Activated CD4-positive, alpha-beta T cell treated with anti-CD3 and anti-CD28 coated beads, Interleukin-2, amount 10 ng/mL, durations not matched to agents 7 days and 5 days (primary cell): Measurements from ENCODE around the gene GABRD. TPM values are rescaled to one million over a fixed set of nuclear protein-coding genes. Genes with fewer than 3 reads are reported as not detected.
A peak's percentile ranks its signal among the peaks of the same experiment; 100 is the strongest.

Source experiments
- CTCF ChIA-PET: fragments of 350-600 bp; sonication (Branson Sonifier 250); formaldehyde crosslinking; loops from one replicate; lab custom pipeline; 2021; ENCODE audit warnings: antibody characterized with exemption; lab: Charles Lee
- POLR2A ChIA-PET: fragments of 350-600 bp; sonication (Branson Sonifier 250); formaldehyde crosslinking; loops from one replicate; lab custom pipeline; 2021; ENCODE audit warnings: antibody characterized with exemption; lab: Charles Lee
- DNase-seq: peaks from one replicate; pipeline ENCODE4 v3.0.0-alpha.2; 2020
- H3K27ac Mint-ChIP-seq: one replicate; pipeline ENCODE4 v1.8.0; 2021; ENCODE audit warnings: mild to moderate bottlenecking, moderate library complexity, mixed read lengths
- H3K27me3 Mint-ChIP-seq: one replicate; pipeline ENCODE4 v1.8.0; 2021; ENCODE audit warnings: mixed read lengths
- H3K36me3 Mint-ChIP-seq: one replicate; pipeline ENCODE4 v1.8.0; 2021; ENCODE audit warnings: low read depth, mixed read lengths
- H3K4me1 Mint-ChIP-seq: one replicate; pipeline ENCODE4 v1.8.0; 2021; ENCODE audit warnings: mixed read lengths
- H3K4me3 Mint-ChIP-seq: one replicate; pipeline ENCODE4 v1.8.0; 2021; ENCODE audit warnings: mild to moderate bottlenecking, moderate library complexity, mixed read lengths
- H3K9me3 Mint-ChIP-seq: one replicate; pipeline ENCODE4 v1.8.0; 2021; ENCODE audit warnings: mixed read lengths
- total RNA-seq, 2 experiments: library from RNA; stranded (reverse); gene quantifications; one replicate each; pipeline ENCODE4 v1.2.3, GENCODE V29; 2021

Gene GABRD
- total RNA-seq, 2 experiments from 2014 or later: not detected

GRCh38 chr1:1988061-1988945 is 30.8 kb upstream of the GABRD start:
- H3K4me3 Mint-ChIP-seq: no peak overlapping the region
- peaks cover 8% of the 10 kb centered on the region for H3K27me3 Mint-ChIP-seq
- no peak overlapping the region for H3K27ac Mint-ChIP-seq
- no peak for DNase-seq
- H3K4me1 Mint-ChIP-seq: no peaks in the 10 kb centered on the region
- H3K9me3 Mint-ChIP-seq: no peaks in the 10 kb centered on the region
- ChIA-PET POLR2A (no interaction called here), CTCF (interaction anchor here (0.6 to 1.0 kb wide), 2 partner anchors 28 to 43 kb away, joined by 3 read pairs; no protein-coding TSS in a partner anchor)
- no peaks in the 10 kb centered on the region for H3K36me3 Mint-ChIP-seq

GRCh38 chr1:1989102-1989542 is 30.0 kb upstream of the GABRD start:
- H3K36me3 Mint-ChIP-seq: no peaks in the 10 kb centered on the region
- no peak for DNase-seq
- no peaks in the 10 kb centered on the region for H3K9me3 Mint-ChIP-seq
- POLR2A ChIA-PET: no interaction called here
- CTCF ChIA-PET: interaction anchor here (1.0 kb wide), 1 partner anchor 44 kb away, joined by 3 read pairs; no protein-coding TSS in a partner anchor
- no peak overlapping the region for H3K4me3 Mint-ChIP-seq
- no peak overlapping the region for H3K27ac Mint-ChIP-seq
- H3K4me1 Mint-ChIP-seq: no peaks in the 10 kb centered on the region
- H3K27me3 Mint-ChIP-seq: peaks cover 8% of the 10 kb centered on the region

GRCh38 chr1:1989789-1990188 is 29.4 kb upstream of the GABRD start:
- no peak for DNase-seq
- Mint-ChIP-seq H3K27me3 (peaks cover 8% of the 10 kb centered on the region), H3K27ac (no peak overlapping the region), H3K4me1 (peaks cover under 1% of the 10 kb centered on the region), H3K9me3 (no peaks in the 10 kb centered on the region), H3K36me3 (no peaks in the 10 kb centered on the region), H3K4me3 (no peak overlapping the region)
- POLR2A ChIA-PET: no interaction called here
- CTCF ChIA-PET: no interaction called here

- ChIA-PET CTCF (no interaction called here), POLR2A (no interaction called here)
- no peaks in the 10 kb centered on the region for H3K36me3 Mint-ChIP-seq
- H3K9me3 Mint-ChIP-seq: no peaks in the 10 kb centered on the region
- H3K27ac Mint-ChIP-seq: no peak overlapping the region
- no peak overlapping the region for H3K4me3 Mint-ChIP-seq
- H3K4me1 Mint-ChIP-seq: peaks cover 2% of the 10 kb centered on the region
- peaks cover 8% of the 10 kb centered on the region for H3K27me3 Mint-ChIP-seq
- DNase-seq: no peak
These were observed 28.9 kb upstream of the GABRD start for GRCh38 chr1:1990222-1990621.

- H3K4me1 Mint-ChIP-seq: peaks cover 12% of the 10 kb centered on the region
- H3K27me3 Mint-ChIP-seq: peaks cover 15% of the 10 kb centered on the region
- H3K4me3 Mint-ChIP-seq: no peak overlapping the region
- H3K27ac Mint-ChIP-seq: peak overlapping the region; percentile 7
- no peaks in the 10 kb centered on the region for H3K9me3 Mint-ChIP-seq
- DNase-seq: no peak
- POLR2A ChIA-PET: no interaction called here
- CTCF ChIA-PET: interaction anchor here (1.5 kb wide), 1 partner anchor 9 kb away, joined by 3 read pairs; the partner anchor contains the start of gene CFAP74
- no peaks in the 10 kb centered on the region for H3K36me3 Mint-ChIP-seq
These were observed 24.6 kb upstream of the GABRD start for GRCh38 chr1:1994536-1994935.

- H3K4me1 Mint-ChIP-seq: peaks cover 12% of the 10 kb centered on the region
- H3K36me3 Mint-ChIP-seq: no peaks in the 10 kb centered on the region
- ChIA-PET POLR2A (interaction anchor here (0.6 kb wide), 1 partner anchor 9 kb away, joined by 3 read pairs; no protein-coding TSS in a partner anchor), CTCF (no interaction called here)
- peak overlapping the region; percentile 61 for H3K27ac Mint-ChIP-seq
- peaks cover 11% of the 10 kb centered on the region for H3K27me3 Mint-ChIP-seq
- DNase-seq: no peak
- no peak overlapping the region for H3K4me3 Mint-ChIP-seq
- H3K9me3 Mint-ChIP-seq: no peaks in the 10 kb centered on the region
These were observed 22.9 kb upstream of the GABRD start for GRCh38 chr1:1996207-1996651.

GRCh38 chr1:1997576-1997975 is 21.6 kb upstream of the GABRD start:
- peaks cover 19% of the 10 kb centered on the region for H3K27me3 Mint-ChIP-seq
- no peak overlapping the region for H3K4me3 Mint-ChIP-seq
- DNase-seq: no peak
- ChIA-PET POLR2A (no interaction called here), CTCF (no interaction called here)
- H3K27ac Mint-ChIP-seq: no peak overlapping the region
- H3K36me3 Mint-ChIP-seq: no peaks in the 10 kb centered on the region
- no peaks in the 10 kb centered on the region for H3K9me3 Mint-ChIP-seq
- H3K4me1 Mint-ChIP-seq: peaks cover 12% of the 10 kb centered on the region

- CTCF ChIA-PET: no interaction called here
These were observed 18.7 kb upstream of the GABRD start for GRCh38 chr1:2000432-2000831.

GRCh38 chr1:2000850-2001249 is 18.3 kb upstream of the GABRD start:
- DNase-seq: no peak
- ChIA-PET CTCF (no interaction called here), POLR2A (interaction anchor here (0.7 kb wide), 1 partner anchor 70 kb away, joined by 3 read pairs; no protein-coding TSS in a partner anchor)
- H3K27ac Mint-ChIP-seq: no peak overlapping the region
- peaks cover 12% of the 10 kb centered on the region for H3K4me1 Mint-ChIP-seq
- no peak overlapping the region for H3K4me3 Mint-ChIP-seq
- peaks cover 47% of the 10 kb centered on the region for H3K27me3 Mint-ChIP-seq
- no peaks in the 10 kb centered on the region for H3K9me3 Mint-ChIP-seq
- H3K36me3 Mint-ChIP-seq: no peaks in the 10 kb centered on the region

More at GRCh38 chr1:2000432-2000831, 18.7 kb upstream of the GABRD start:
- Mint-ChIP-seq H3K27ac (no peak overlapping the region), H3K4me3 (no peak overlapping the region), H3K36me3 (no peaks in the 10 kb centered on the region), H3K27me3 (peaks cover 43% of the 10 kb centered on the region), H3K4me1 (peaks cover 12% of the 10 kb centered on the region), H3K9me3 (no peaks in the 10 kb centered on the region)
- POLR2A ChIA-PET: no interaction called here
- DNase-seq: no peak

- H3K4me1 Mint-ChIP-seq: peaks cover 3% of the 10 kb centered on the region
- H3K4me3 Mint-ChIP-seq: no peak overlapping the region
- peaks cover 49% of the 10 kb centered on the region for H3K27me3 Mint-ChIP-seq
- ChIA-PET CTCF (no interaction called here), POLR2A (interaction anchor here (0.7 kb wide), 1 partner anchor 69 kb away, joined by 3 read pairs; no protein-coding TSS in a partner anchor)
- no peak for DNase-seq
- H3K36me3 Mint-ChIP-seq: no peaks in the 10 kb centered on the region
- no peaks in the 10 kb centered on the region for H3K9me3 Mint-ChIP-seq
- no peak overlapping the region for H3K27ac Mint-ChIP-seq
These were observed 17.3 kb upstream of the GABRD start for GRCh38 chr1:2001773-2002411.

GRCh38 chr1:2003541-2004131 is 15.5 kb upstream of the GABRD start, which contains the start of gene CFAP74:
Gene CFAP74 (minus strand): TSS chr1:2003786. CDS start chr1:1990956, 12,830 bp downstream.
- no peak within 1 kb of the TSS for H3K27ac Mint-ChIP-seq
- peaks cover 2% of the 10 kb centered on the region for H3K4me1 Mint-ChIP-seq
- POLR2A ChIA-PET: interaction anchor here (0.6 kb wide), 1 partner anchor 593 kb away, joined by 5 read pairs; no protein-coding TSS in a partner anchor
- no peaks in the 10 kb centered on the region for H3K36me3 Mint-ChIP-seq
- peaks cover 47% of the 10 kb centered on the region for H3K27me3 Mint-ChIP-seq
- no peak for DNase-seq
- H3K4me3 Mint-ChIP-seq: no peak within 1 kb of the TSS
- CTCF ChIA-PET: interaction anchor here (1.0 to 1.4 kb wide), 2 partner anchors 9 to 40 kb away, joined by 3 read pairs; no protein-coding TSS in a partner anchor
- no peaks in the 10 kb centered on the region for H3K9me3 Mint-ChIP-seq

GRCh38 chr1:2004856-2005255 is 14.3 kb upstream of the GABRD start:
- peaks cover 43% of the 10 kb centered on the region for H3K27me3 Mint-ChIP-seq
- POLR2A ChIA-PET: no interaction called here
- H3K27ac Mint-ChIP-seq: no peak overlapping the region
- peaks cover 2% of the 10 kb centered on the region for H3K4me1 Mint-ChIP-seq
- no peak for DNase-seq
- no peak overlapping the region for H3K4me3 Mint-ChIP-seq
- CTCF ChIA-PET: no interaction called here
- no peaks in the 10 kb centered on the region for H3K36me3 Mint-ChIP-seq
- H3K9me3 Mint-ChIP-seq: no peaks in the 10 kb centered on the region
